Esophagus muscularis mucosa (tissue), 4 donors: Measurements from ENCODE around the gene CDC6. TPM values are rescaled to one million over a fixed set of nuclear protein-coding genes. Genes with fewer than 3 reads are reported as not detected.

Experiments used
- DNase-seq: peaks from one replicate; pipeline ENCODE4 v3.0.0-alpha.2; 2017; ENCODE audit errors: extremely low spot score
- H3K27ac ChIP-seq, 4 donors: fragments of 200-600 bp; sonication (generic); replicated peaks in 1 of 4; 1 replicate in 3 of 4; 2 replicates in 1 of 4; pipeline ENCODE4 v1.5.1; 2016 to 2019; ENCODE audit warnings: mild to moderate bottlenecking in 1 of 4
- H3K27me3 ChIP-seq, 4 donors: fragments of 200-600 bp; sonication (generic); one replicate each; pipeline versions ENCODE4 v1.5.1 to v1.6.0; 2016 to 2019
- H3K36me3 ChIP-seq, 4 donors: fragments of 200-600 bp; sonication (generic); one replicate each; pipeline ENCODE4 v1.5.1; 2016 to 2019
- H3K4me1 ChIP-seq, 4 donors: fragments of 200-600 bp; sonication (generic); one replicate each; pipeline ENCODE4 v1.5.1; 2016 to 2019
- H3K4me3 ChIP-seq, 4 donors: fragments of 200-600 bp; sonication (generic); 1 replicate in 2 of 4; 2 replicates in 2 of 4; pipeline ENCODE4 v1.5.1; 2016 to 2019; ENCODE audit warnings: mild to moderate bottlenecking in 4 of 4, moderate library complexity in 1 of 4
- H3K9me3 ChIP-seq, 4 donors: fragments of 200-600 bp; sonication (generic); 1 replicate in 3 of 4; 2 replicates in 1 of 4; pipeline ENCODE4 v1.5.1; 2016 to 2019
- EP300 ChIP-seq: sonication (generic); formaldehyde crosslinking; IDR thresholded peaks from one replicate; pipeline ENCODE4 v1.6.1; 2017; ENCODE audit warnings: antibody characterized with exemption
- POLR2A ChIP-seq: fragments of 450-650 bp; IDR thresholded peaks from one replicate; pipeline ENCODE4 v1.6.1; 2017; ENCODE audit warnings: antibody characterized with exemption, moderate library complexity, mild to moderate bottlenecking, low read depth
- POLR2AphosphoS5 ChIP-seq, 2 donors: sonication (generic); formaldehyde crosslinking; IDR thresholded peaks; one replicate each; pipeline ENCODE4 v1.6.1; 2017; ENCODE audit warnings: antibody characterized with exemption in 2 of 2
- WGBS: methylation state at CpG from one replicate; pipeline ENCODE4 v1.1.5; 2018; 5-methylcytosine and 5-hydroxymethylcytosine counted together
- intact Hi-C: fragments of 100-400 bp; cut with DNase I; formaldehyde crosslinking; loops from one replicate; pipeline ENCODE4 v1.15.1; 2023
- total RNA-seq, 4 donors: library from RNA; depleted of rRNA; stranded (reverse); fragments of >200 nt; gene quantifications; one replicate each; pipeline versions ENCODE4 v1.1.0 to v1.2.1, GENCODE V29; 2016
- TF ChIP-seq, protein P1 (sequence below), 3 experiments: fragments of 200-600 bp in 2 of 3; fragments of 450-650 bp in 1 of 3; sonication (generic) in 2 of 3; IDR thresholded peaks; one replicate each; pipeline ENCODE4 v1.5.1; 2017 to 2019; ENCODE audit warnings: antibody characterized with exemption in 3 of 3, mild to moderate bottlenecking in 2 of 3, moderate library complexity in 1 of 3

Gene CDC6
- total RNA-seq, 4 donors from 2014 or later: 0.32 to 0.83 (median 0.44) TPM

DNA sequence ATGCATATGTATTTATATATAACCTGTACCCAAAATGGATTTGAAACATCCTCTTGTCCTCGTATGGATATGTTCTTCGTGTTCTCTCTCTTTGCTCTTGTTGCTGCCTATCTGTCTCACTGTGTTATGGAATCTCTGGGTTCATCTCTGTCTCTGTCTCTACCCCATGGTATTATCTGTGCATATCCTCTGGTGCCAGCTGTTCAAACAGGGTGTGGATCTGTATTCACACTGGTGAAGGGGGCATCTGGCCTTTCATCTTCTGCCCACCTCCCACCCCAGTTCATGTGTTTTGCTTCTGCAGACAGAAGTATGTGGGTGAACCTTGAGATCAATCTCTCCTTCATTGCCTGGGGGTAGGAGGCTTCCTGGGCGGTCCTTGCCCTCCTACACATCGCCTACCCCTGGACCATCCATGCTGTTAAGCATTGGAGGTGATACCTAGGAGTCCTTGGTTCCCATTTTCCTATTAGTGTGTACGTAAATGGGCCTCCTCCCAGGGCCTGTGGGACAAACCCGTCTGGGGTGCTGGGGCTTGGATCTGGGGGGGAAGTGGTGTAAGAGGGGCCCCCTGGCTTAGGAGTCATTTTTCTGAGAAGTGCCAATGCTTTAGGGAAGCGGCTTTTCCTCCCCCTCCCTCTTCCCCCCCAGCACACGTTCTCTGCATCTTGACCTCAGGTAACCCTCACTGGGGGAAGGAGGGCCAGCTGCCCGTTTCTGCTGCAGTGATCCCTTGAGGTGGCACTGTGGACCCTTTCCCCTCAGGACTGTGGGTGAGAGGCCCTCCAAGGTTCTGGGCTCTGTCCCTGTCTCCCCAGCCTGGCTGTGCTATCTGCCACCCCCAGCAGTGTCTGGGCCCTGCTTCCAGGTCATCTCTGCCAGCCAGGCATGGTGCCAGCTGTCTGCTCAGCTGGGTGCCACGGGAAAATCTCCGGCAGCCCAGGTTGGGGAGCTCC is 42.4 kb downstream of the CDC6 start:
- intact Hi-C loops: no loop called here
- Histone ChIP-seq H3K27me3 (no peaks in the 10 kb centered on the region), H3K36me3 (peaks cover 0 to 12% (median 2%) of the 10 kb centered on the region in 4 donors), H3K4me1 (peaks cover 100% of the 10 kb centered on the region in 4 donors), H3K27ac (peak overlapping the region; percentile 94 to 98 (median 96)), H3K4me3 (peak overlapping the region in 1 of 4 donors; percentile 6), H3K9me3 (no peaks in the 10 kb centered on the region)
- DNase-seq: no peak
- 27% methylated on average over 11 of the region's 11 CpGs for WGBS
- TF ChIP-seq EP300 (no peak), POLR2A (no peak), POLR2AphosphoS5 (IDR thresholded peaks at IDR 0.05) (peak in 1 of 2 donors; percentile 22)
- TF ChIP-seq, protein P1, sequence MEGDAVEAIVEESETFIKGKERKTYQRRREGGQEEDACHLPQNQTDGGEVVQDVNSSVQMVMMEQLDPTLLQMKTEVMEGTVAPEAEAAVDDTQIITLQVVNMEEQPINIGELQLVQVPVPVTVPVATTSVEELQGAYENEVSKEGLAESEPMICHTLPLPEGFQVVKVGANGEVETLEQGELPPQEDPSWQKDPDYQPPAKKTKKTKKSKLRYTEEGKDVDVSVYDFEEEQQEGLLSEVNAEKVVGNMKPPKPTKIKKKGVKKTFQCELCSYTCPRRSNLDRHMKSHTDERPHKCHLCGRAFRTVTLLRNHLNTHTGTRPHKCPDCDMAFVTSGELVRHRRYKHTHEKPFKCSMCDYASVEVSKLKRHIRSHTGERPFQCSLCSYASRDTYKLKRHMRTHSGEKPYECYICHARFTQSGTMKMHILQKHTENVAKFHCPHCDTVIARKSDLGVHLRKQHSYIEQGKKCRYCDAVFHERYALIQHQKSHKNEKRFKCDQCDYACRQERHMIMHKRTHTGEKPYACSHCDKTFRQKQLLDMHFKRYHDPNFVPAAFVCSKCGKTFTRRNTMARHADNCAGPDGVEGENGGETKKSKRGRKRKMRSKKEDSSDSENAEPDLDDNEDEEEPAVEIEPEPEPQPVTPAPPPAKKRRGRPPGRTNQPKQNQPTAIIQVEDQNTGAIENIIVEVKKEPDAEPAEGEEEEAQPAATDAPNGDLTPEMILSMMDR (IDR thresholded peaks at IDR 0.05): no peak

DNA sequence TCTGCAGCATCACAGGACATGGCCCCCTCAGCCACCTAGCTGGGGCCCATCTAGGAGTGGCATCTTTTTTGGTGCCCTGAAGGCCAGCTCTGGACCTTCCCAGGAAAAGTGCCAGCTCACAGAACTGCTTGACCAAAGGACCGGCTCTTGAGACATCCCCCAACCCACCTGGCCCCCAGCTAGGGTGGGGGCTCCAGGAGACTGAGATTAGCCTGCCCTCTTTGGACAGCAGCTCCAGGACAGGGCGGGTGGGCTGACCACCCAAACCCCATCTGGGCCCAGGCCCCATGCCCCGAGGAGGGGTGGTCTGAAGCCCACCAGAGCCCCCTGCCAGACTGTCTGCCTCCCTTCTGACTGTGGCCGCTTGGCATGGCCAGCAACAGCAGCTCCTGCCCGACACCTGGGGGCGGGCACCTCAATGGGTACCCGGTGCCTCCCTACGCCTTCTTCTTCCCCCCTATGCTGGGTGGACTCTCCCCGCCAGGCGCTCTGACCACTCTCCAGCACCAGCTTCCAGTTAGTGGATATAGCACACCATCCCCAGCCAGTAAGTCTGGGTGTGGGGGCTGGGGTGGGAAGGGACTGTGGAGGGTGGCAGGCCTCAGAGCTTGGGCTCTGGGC is 43.3 kb downstream of the CDC6 start:
- 80% methylated on average over 1 of the region's 10 CpGs for WGBS
- intact Hi-C loops: no loop called here
- TF ChIP-seq POLR2A: no peak
- TF ChIP-seq, protein P1 (IDR thresholded peaks at IDR 0.05): no peak
- no peak for TF ChIP-seq EP300
- TF ChIP-seq POLR2AphosphoS5 (IDR thresholded peaks at IDR 0.05): no peak
- peaks cover 0 to 12% (median 2%) of the 10 kb centered on the region in 4 donors for H3K36me3 ChIP-seq
- peaks cover 99 to 100% (median 100%) of the 10 kb centered on the region in 4 donors for H3K4me1 ChIP-seq
- peak overlapping the region in 2 of 4 donors; percentile 6 to 36 for H3K4me3 ChIP-seq
- H3K27ac ChIP-seq: peak overlapping the region; percentile 94 to 98 (median 96)
- no peaks in the 10 kb centered on the region for H3K9me3 ChIP-seq
- no peaks in the 10 kb centered on the region for H3K27me3 ChIP-seq
- DNase-seq: no peak

GRCh38 chr17:40331743-40332641 is 44.3 kb downstream of the CDC6 start:
- intact Hi-C loops: no loop called here
- Histone ChIP-seq H3K36me3 (peaks cover 0 to 12% (median 2%) of the 10 kb centered on the region in 4 donors), H3K27ac (peak overlapping the region; percentile 94 to 98 (median 96)), H3K4me1 (peaks cover 89 to 100% (median 100%) of the 10 kb centered on the region in 4 donors), H3K27me3 (no peaks in the 10 kb centered on the region), H3K4me3 (peak overlapping the region; percentile 26 to 38 (median 32)), H3K9me3 (no peaks in the 10 kb centered on the region)
- no peak for DNase-seq
- no peak for TF ChIP-seq EP300
- peak; percentile 4 for TF ChIP-seq POLR2A
- TF ChIP-seq POLR2AphosphoS5 (IDR thresholded peaks at IDR 0.05): peak; percentile 84 to 87
- WGBS: 11% methylated on average over 6 of the region's 22 CpGs

DNA sequence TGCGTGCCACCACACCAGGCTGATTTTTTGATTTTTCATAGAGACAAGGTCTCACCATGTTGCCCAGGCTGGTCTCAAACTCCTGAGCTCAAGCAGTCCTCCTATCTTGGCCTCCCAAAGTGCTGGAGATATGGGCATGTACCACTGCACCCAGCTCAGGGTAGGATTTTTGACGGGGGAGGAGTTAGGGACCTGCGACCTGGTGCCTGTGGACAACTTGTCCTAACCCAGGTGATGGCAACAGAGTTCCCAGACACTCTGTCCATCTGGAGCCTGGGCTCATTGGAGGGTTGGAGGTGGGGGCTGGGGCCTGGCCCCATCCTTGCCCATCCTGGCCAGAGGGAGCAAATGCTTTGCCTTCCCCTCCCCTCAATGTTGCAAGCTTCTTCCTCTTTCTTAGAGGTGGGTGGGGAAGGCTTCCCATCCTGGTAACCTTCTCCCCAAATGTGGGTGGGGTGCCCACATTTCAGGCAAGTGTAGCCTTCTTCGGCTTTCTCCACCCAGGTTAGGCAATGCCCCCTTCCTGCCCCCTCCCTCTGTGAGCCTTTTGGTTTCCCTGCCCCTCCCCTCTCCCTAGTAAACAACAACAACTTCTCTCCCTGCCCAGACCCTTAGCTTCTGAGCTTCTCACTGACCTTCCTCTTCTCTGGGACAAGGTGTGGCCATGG is 46.2 kb downstream of the CDC6 start:
- peaks cover 84 to 100% (median 100%) of the 10 kb centered on the region in 4 donors for H3K4me1 ChIP-seq
- H3K36me3 ChIP-seq: peaks cover 0 to 12% (median 2%) of the 10 kb centered on the region in 4 donors
- DNase-seq: no peak
- WGBS: 67% methylated on average over 4 of the region's 4 CpGs
- H3K27ac ChIP-seq: peak overlapping the region; percentile 94 to 98 (median 96)
- intact Hi-C loops: no loop called here
- no peak for TF ChIP-seq EP300
- no peak for TF ChIP-seq POLR2A
- no peak for TF ChIP-seq POLR2AphosphoS5 (IDR thresholded peaks at IDR 0.05)
- TF ChIP-seq, protein P1 (IDR thresholded peaks at IDR 0.05): no peak
- H3K4me3 ChIP-seq: no peak overlapping the region
- no peaks in the 10 kb centered on the region for H3K27me3 ChIP-seq
- H3K9me3 ChIP-seq: no peaks in the 10 kb centered on the region
